Vagina (tissue), 2 donors: ENCODE measurements around the gene TMEM11. TPM values are rescaled to one million over a fixed set of nuclear protein-coding genes. Genes with fewer than 3 reads are reported as not detected.
"Not testable (repeated sequence)": the region's sequence is repeated elsewhere in the genome, so short reads cannot be mapped to it uniquely, and the experiment has no call there.

Experiments
- DNase-seq, 2 donors: peaks; one replicate each; pipeline ENCODE4 v3.0.0-alpha.2; 2017; ENCODE audit errors: extremely low spot score in 2 of 2
- H3K27ac ChIP-seq: fragments of 200-600 bp; sonication (generic); one replicate; pipeline ENCODE4 v1.5.1; 2019
- H3K27me3 ChIP-seq: fragments of 200-600 bp; sonication (generic); one replicate; pipeline ENCODE4 v1.5.1; 2019
- H3K36me3 ChIP-seq, 2 donors: fragments of 200-600 bp; sonication (generic); one replicate each; pipeline ENCODE4 v1.5.1; 2017 to 2019
- H3K4me1 ChIP-seq: fragments of 200-600 bp; sonication (generic); one replicate; pipeline ENCODE4 v1.5.1; 2019
- H3K4me3 ChIP-seq, 2 donors: fragments of 200-600 bp; sonication (generic); 1 replicate in 1 of 2; 2 replicates in 1 of 2; pipeline ENCODE4 v1.5.1; 2016 to 2019
- H3K9me3 ChIP-seq: fragments of 200-600 bp; sonication (generic); one replicate; pipeline ENCODE4 v1.5.1; 2019
- CTCF ChIP-seq, 3 experiments: fragments of 450-650 bp in 2 of 3; fragments of 200-600 bp in 1 of 3; sonication (generic) in 1 of 3; IDR thresholded peaks; one replicate each; pipeline ENCODE4 v1.5.1; 2017 to 2019; ENCODE audit warnings: antibody characterized with exemption in 3 of 3, mild to moderate bottlenecking in 2 of 3, moderate library complexity in 2 of 3
- POLR2A ChIP-seq, 2 donors: fragments of 450-650 bp; IDR thresholded peaks; one replicate each; pipeline ENCODE4 v1.6.1; 2017; ENCODE audit warnings: antibody characterized with exemption in 2 of 2, mild to moderate bottlenecking in 2 of 2, moderate library complexity in 2 of 2
- POLR2AphosphoS5 ChIP-seq, 2 donors: sonication (generic); formaldehyde crosslinking; IDR thresholded peaks; one replicate each; pipeline ENCODE4 v1.9.0; 2017; ENCODE audit warnings: antibody characterized with exemption in 2 of 2, mild to moderate bottlenecking in 2 of 2, low read depth in 1 of 2; ENCODE audit not compliant: insufficient read depth in 1 of 2
- intact Hi-C: fragments of 100-400 bp; cut with DNase I; formaldehyde crosslinking; loops from one replicate; pipeline ENCODE4 v1.15.1; 2023
- total RNA-seq: library from RNA; depleted of rRNA; stranded (reverse); fragments of >200 nt; gene quantifications from one replicate; pipeline ENCODE4 v1.2.3, GENCODE V29; 2016

Gene TMEM11
- total RNA-seq, 1 donor from 2014 or later, result 30.2 TPM

- no peak overlapping the region for H3K4me3 ChIP-seq
- no peak for DNase-seq
Measured at GRCh38 chr17:21194226-21194625, 19.7 kb downstream of the TMEM11 start.

GRCh38 chr17:21193031-21193430 lies 20.9 kb downstream of the TMEM11 start:
- no peaks in the 10 kb centered on the region for H3K27me3 ChIP-seq
- H3K36me3 ChIP-seq, result peaks cover 0 to 26% of the 10 kb centered on the region in 2 donors
- intact Hi-C loops, result no loop called here

More at GRCh38 chr17:21194226-21194625, 19.7 kb downstream of the TMEM11 start:
- Histone ChIP-seq H3K9me3 (no peaks in the 10 kb centered on the region), H3K27me3 (no peaks in the 10 kb centered on the region), H3K27ac (peak overlapping the region; percentile 55), H3K36me3 (peaks cover 0 to 23% of the 10 kb centered on the region in 2 donors), H3K4me1 (peaks cover 35% of the 10 kb centered on the region)
- TF ChIP-seq CTCF (IDR thresholded peaks at IDR 0.05), result no peak
- no peak for TF ChIP-seq POLR2A (IDR thresholded peaks at IDR 0.05)
- TF ChIP-seq POLR2AphosphoS5 (IDR thresholded peaks at IDR 0.05; ENCODE audit: insufficient read depth in 1 of 2, low read depth in 1 of 2), result no peak
- intact Hi-C loops, result no loop called here

GRCh38 chr17:21192414-21192813 lies 21.5 kb downstream of the TMEM11 start:
- Histone ChIP-seq H3K4me1 (peaks cover 28% of the 10 kb centered on the region), H3K36me3 (peaks cover 0 to 19% of the 10 kb centered on the region in 2 donors)
- DNase-seq, H3K9me3 ChIP-seq, intact Hi-C loops, H3K4me3 ChIP-seq, H3K27me3 ChIP-seq, H3K27ac ChIP-seq: not testable (repeated sequence)

More at GRCh38 chr17:21193031-21193430, 20.9 kb downstream of the TMEM11 start:
- Histone ChIP-seq H3K27ac (no peak overlapping the region), H3K4me1 (peaks cover 28% of the 10 kb centered on the region), H3K9me3 (no peaks in the 10 kb centered on the region), H3K4me3 (no peak overlapping the region)
- DNase-seq, result no peak
- TF ChIP-seq CTCF (IDR thresholded peaks at IDR 0.05), result no peak
- no peak for TF ChIP-seq POLR2A (IDR thresholded peaks at IDR 0.05)
- no peak for TF ChIP-seq POLR2AphosphoS5 (IDR thresholded peaks at IDR 0.05; ENCODE audit: insufficient read depth in 1 of 2, low read depth in 1 of 2)

- H3K36me3 ChIP-seq, result peaks cover 0 to 15% of the 10 kb centered on the region in 2 donors
- TF ChIP-seq CTCF (IDR thresholded peaks at IDR 0.05) (no peak), POLR2AphosphoS5 (IDR thresholded peaks at IDR 0.05; ENCODE audit: insufficient read depth in 1 of 2, low read depth in 1 of 2) (no peak)
- peaks cover 28% of the 10 kb centered on the region for H3K4me1 ChIP-seq
- no peak overlapping the region for H3K4me3 ChIP-seq
- intact Hi-C loops, result no loop called here
- H3K9me3 ChIP-seq, result no peaks in the 10 kb centered on the region
- H3K27ac ChIP-seq, result no peak overlapping the region
- no peak for DNase-seq
- H3K27me3 ChIP-seq, result no peaks in the 10 kb centered on the region
Measured at GRCh38 chr17:21191698-21192097, 22.3 kb downstream of the TMEM11 start.

- intact Hi-C loops, result no loop called here
- no peak for DNase-seq
- no peak overlapping the region for H3K27ac ChIP-seq
- H3K9me3 ChIP-seq, result no peaks in the 10 kb centered on the region
- H3K4me3 ChIP-seq, result no peak overlapping the region
- TF ChIP-seq CTCF (IDR thresholded peaks at IDR 0.05) (no peak), POLR2AphosphoS5 (IDR thresholded peaks at IDR 0.05; ENCODE audit: insufficient read depth in 1 of 2, low read depth in 1 of 2) (no peak), POLR2A (IDR thresholded peaks at IDR 0.05) (no peak)
- peaks cover 0 to 17% of the 10 kb centered on the region in 2 donors for H3K36me3 ChIP-seq
- H3K4me1 ChIP-seq, result peaks cover 16% of the 10 kb centered on the region
- H3K27me3 ChIP-seq, result no peaks in the 10 kb centered on the region
Measured at GRCh38 chr17:21190078-21190477, 23.9 kb downstream of the TMEM11 start.
